HG03521 (cell line): ENCODE data around the gene ADAM22.
"Not testable (repeated sequence)": the region's sequence is repeated elsewhere in the genome, so short reads cannot be mapped to it uniquely, and the experiment has no call there.

ENCODE experiments used
- ATAC-seq: cut with Tn5 transposase; IDR thresholded peaks from one replicate; pipeline ENCODE4 v1.9.1; 2021; ENCODE audit warnings: mild to moderate bottlenecking, moderate library complexity; ENCODE audit not compliant: unreplicated experiment

The ADAM22 gene

DNA sequence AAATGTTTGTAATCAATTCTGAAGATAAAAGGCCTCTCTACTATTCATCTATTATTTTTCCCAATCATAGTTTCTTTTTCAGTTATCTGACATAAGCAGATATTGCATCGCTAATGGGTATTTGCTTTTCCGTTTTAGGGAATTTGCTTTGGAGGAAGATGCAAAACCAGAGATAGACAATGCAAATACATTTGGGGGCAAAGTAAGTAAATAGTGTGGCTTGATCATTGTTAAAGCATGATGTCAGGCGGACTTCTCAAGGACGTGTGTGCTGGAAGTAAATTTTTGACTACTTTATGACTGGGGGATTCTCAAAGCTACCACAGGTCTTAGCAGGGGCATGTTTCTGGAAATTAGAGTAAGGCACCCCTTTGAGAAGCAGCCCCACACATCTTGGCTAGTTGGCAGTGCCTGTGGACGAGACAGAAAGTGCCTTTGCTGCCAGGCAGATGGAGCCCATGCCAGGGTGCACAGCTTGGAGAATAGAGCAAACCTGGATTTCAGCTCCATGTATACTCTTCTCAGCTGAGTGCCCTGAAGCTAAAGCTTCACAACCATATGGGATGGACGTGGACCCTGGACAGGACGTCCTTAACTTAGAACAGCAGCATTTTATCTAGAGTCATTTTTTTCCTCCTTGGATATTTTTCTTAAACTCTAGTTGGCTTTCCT, 217.2 kb downstream of the ADAM22 start:
- ATAC-seq = no peak

DNA sequence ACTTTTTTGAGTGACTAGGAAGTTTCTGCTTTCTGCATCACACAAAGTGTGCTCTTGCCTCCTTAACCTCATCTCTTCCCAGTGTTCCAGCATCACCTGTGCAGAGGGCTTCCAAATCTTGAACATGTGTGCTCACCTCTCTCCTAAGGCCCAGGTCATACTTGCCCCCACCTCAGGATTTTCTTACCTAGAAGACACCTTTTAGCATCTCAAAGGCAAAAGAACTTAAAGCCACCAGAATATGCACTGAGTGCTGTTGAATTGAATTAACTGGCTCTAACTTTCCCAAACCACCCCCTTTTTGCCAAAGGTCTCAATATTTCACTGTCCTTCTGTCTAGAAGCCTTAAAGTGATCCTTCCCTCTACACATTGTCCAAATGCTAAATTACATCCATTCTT, 219.3 kb downstream of the ADAM22 start:
- no peak for ATAC-seq

DNA sequence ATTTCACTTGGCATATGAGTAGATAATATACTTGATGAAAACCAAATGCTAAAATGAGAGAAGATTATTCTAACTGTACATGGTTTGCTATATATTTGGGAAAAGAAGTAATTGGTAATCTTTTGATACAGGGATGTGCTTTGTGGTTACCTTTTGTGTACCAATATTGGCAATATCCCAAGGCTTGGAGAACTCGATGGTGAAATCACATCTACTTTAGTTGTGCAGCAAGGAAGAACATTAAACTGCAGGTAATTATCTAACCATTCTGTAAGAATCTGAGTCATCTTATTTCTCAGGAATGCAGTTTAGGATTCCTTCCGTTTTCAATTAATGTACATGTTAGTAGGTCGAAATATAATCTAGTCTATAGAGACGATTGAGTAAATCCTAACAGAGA, 221.7 kb downstream of the ADAM22 start:
- ATAC-seq = no peak

DNA sequence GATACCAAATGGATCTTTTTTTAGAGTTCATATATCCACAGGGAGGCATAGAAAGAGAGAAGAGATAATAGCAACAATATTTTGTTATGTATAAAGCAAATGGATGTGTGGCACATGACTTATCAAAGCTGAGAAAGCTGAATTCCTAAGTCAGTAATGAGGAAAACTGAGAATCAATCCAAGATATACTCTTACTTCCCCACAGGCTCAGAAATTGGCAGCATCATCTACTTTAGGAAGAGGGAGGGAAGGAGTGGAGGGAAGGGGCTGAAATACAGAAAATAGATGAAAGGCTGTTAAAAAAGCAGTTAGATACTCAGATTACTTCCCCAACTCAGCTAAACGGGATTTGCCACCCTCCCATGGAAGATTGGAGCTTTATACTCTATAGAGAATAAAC, 222.3 kb downstream of the ADAM22 start:
- ATAC-seq = no peak

DNA sequence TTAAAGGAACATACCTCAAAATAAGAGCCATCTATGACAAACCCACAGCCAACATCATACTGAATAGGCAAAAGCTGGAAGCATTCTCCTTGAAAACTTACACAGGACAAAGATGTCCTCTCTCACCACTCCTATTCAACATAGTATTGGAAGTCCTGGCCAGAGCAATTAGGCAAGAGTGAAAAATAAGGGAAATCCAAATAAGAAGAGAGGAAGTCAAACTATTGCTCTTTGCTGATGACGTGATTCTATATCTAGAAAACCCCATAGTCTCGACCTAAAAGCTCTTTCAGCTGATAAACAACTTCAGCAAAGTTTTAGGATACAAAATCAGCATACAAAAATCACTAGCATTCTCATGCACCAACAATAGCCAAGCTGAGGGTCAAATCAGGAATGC, 225.7 kb downstream of the ADAM22 start:
- ATAC-seq = not testable (repeated sequence)

DNA sequence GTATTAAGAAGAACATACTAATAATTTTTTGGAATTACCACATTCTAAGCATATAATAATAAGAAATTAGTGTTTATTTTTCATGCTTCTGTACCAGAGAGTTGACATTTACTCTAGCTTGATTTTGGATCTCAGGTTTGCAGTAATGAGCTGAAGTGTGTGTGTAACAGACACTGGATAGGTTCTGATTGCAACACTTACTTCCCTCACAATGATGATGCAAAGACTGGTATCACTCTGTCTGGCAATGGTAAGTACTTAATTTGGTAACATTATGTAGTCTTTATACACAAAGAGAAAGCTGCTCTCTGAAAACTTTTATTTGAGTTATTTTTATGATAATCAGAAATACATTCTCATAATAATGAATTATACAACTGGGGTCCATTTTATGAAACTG, 231.6 kb downstream of the ADAM22 start:
- ATAC-seq = no peak

DNA sequence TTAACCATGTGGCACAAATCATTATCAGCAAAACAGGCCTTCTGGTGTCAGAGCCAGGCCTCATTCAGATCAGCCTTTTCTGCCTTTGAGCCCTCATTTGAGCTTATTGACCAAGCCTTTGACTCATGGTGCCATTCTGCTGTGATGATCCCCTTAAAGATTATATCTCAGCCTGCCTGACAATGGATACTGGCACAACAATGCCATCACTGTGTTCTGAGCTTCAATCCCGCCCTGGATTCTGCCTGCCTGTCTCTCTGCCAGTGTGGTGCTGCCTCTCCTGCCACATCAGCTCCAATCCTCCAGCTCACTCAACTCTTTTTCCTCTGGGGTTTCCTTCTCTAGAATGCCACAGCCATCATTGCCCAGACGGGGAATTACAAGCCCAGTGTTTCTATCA, 233.2 kb downstream of the ADAM22 start:
- no peak for ATAC-seq

DNA sequence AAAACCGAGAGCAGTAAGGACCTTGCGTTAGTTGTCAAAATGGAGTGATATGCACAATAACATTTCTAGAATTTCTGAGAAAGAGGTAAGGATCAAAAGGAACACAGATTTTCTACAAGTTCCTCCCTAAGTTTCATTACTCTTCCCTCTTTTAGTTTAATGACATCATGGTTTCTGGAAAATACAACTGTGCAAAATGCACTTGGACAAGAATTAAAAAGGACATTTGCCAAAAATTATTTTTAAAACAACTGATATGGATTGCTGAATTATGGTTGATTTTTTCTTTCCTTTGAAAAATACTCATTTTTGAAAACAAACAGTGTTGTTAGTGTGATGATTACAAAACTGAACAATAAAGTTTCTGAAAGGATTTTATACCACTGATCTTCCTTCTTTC, 233.7 kb downstream of the ADAM22 start:
- ATAC-seq = no peak

DNA sequence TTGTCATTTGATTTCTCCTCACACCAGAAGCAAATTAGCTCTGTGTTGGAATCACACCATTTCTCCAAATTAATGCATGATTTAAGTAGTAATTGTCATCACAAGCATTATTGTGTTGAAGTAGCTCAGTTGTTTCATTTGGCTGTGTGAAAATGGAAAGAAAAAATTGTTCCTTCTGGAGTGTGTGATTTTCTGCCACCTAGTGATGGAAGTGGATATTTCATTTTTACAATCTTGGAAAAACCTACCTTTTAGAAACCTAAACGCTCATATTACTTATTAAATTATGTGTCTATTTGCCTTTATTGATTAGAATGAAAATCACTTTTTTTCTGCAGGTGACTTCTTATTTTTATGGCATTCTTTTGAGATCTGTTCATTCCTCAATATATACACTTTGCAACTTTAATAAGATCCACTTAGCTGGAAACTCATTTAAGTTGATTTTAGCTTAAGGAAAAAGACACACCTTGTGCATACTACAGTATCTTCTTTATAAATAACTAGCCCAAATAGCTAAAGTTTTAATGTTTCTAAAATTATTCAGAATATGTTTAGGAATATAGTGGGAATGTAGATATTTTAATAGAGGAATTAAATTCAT, 235.8 kb downstream of the ADAM22 start:
- ATAC-seq = no peak

DNA sequence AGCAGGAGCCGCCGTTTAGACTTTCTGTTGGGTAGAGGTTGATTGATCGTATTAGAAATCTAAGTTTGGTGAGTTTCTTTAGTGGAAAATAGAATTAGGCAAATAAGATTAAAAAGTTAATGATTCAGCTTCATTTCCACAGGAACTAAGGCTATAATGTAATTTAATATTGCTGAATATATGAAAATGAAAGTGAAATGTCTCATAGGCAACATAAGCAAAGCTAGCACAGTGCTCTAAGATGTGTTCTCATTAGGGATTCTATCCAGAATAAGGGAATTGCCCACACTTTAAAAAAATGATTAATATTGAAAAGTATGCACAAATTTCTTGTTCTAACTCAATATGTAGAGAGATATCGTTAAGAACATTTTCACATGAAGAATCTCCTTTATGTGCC, 238.8 kb downstream of the ADAM22 start:
- ATAC-seq = no peak

DNA sequence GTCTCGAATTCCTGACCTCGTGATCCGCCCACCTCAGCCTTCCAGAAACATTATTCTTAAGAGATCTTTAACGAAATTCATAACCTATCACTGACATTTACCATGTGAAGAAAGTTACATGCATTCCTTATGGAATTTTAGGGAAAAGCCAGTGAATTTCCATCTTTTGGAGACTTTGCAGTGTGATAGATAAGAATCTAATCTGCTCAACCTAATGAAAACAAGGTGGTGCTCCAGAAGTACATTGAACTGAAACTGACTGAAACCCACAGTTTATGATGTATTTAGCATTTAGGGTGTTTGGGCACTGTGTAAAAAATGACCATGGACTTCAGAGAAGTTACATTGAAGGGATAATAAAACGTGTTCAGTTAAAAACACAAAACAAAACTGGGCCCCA, 242.1 kb downstream of the ADAM22 start:
- no peak for ATAC-seq

DNA sequence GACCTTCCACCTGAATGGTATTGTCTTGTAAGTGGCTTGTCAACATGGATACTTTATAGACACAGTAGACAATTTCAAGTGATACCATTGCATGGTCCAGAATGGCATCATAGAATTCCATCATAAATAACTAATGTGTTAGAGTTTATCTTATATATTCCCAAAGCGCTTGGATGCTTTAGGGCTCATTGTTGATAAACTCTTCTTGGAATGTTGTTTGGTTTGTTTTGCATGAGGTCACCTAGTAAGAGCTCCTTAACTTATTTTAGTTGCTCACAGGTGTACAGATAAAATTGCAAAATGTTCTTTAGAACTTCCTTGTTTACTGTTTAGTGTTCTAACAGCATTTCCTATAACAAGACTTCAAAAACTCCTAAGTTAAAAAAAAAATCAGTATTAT, 249.0 kb downstream of the ADAM22 start:
- no peak for ATAC-seq

DNA sequence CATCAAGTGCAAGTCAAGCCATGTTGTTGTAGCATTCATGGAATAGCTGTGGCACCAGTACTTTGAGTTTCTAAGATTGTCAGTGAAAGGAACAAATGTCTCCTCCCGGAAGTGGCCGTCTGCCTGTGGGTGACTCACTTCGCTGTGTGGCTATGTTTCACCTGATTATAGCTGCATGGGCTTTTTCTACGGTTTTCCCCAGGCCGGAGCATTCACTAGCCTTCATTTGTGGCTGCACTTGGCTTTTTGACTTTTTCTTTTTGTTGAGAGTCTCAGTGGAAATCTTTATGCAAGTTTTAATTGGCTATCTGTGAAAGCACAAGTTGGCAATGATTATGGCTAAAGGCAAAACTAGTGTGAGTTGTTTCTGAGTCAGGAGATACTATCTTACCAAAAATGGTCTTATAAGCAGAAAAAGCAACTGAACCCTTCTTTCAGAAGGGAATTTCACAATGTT, 250.8 kb downstream of the ADAM22 start:
- no peak for ATAC-seq

DNA sequence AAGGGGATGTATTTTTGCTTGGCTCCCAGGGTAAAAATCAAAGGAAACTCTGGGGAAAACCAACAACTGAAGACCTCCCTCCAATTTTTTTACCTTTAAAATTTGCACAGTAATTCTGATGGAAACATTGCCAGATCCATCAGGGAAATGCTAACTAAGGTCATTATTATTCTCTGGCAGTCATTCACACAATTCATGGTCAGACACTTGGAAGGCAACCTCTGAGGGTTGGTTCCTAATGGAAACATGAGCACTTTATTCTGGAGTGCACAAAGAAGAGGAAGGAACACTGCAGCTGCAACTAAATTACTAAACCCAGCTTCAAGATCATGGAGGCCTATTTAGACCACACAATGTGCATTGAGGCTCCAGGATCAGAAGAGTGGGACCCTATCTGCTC, 251.6 kb downstream of the ADAM22 start:
- ATAC-seq = no peak

DNA sequence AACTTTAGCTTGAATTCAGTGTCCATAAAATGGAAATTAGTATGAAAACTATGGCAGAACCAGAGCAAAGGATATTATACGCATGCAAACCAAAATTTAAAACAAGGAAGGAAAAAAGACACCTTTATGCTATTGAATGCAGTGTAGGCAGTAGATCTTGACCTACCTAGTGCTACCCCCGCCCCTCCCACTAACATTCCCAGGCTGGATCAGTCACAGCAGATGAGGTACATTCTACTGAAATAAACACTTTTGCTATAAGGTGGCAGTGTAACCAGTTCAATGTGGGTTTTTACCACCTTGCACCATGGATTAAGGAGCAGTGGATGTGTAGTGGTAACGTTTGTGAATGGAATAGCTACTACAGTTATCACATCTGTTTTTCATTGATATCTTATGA, 257.9 kb downstream of the ADAM22 start:
- no peak for ATAC-seq

DNA sequence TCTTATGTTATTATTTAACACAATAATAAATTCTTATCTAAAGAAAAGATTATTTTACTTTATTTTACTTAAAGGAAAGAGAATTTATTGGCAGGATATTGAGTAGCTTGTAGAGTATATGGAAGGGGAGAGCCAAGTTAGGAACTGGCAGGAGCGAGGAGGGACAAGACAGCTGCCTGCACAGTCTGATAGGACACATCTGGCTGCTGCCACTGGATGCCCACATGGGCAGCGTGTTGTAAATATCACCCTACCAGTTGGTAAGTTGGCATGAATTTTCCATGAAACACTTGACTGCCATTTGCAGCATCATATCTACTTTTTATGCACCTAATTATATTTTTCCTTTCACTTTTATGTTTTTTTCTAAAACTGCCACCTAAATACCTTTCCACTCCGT, 266.2 kb downstream of the ADAM22 start:
- ATAC-seq = no peak

DNA sequence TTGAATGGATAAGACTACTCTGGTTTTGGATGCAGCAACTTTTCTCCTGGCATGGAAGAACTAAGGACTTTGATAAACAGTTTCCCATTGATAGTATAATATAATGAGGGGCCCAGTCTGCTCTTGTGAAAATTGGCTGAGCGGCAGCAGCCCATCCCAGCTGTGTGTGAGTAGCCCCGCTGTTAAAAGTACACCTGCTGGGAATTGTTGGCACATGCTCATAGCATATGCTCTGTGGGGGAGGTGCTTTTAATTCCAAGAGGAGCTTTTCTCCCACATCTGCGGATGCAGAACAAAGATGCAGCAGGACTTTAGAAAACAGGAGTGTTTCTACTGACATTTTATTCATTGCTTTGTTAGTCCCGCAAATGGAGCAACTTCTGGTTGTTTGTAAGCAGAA, 266.7 kb downstream of the ADAM22 start:
- ATAC-seq = no peak

DNA sequence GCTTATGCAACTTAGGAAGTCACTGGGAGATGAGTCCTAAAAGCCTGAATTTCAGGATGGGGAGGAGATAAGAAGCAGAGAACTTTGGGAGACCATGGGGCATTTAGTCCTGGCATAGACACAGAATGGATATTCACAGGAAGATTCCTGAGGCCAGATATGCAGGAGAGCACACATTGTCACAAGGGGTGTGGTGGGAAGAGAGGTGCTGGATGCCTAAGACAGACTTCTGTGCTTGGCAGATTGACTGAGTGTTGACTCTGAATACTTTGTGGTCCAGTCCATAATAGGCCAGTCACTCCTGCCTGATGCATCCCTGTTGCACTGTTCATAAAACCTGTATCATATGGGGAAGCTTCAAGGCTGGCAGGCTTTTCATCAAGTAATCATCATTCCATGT, 267.3 kb downstream of the ADAM22 start:
- ATAC-seq = no peak

DNA sequence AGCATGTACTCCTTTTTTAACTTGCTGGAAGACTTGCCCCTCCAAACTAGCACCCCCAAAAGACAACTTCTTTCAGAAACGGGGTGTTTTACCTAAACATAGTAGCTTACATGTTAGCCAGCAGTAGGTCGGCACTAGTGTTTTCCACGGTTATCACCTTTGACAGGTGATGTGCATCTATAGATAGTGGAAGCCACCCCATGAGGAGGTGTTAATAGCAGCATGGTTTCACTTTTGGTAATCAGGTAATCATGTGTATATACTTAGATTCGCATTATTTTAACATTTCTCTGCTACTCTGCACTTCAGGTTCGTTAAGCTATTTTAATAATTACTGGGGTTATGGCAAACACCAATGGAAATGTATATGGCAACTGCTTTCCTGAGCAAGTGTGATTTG, 268.2 kb downstream of the ADAM22 start:
- no peak for ATAC-seq

DNA sequence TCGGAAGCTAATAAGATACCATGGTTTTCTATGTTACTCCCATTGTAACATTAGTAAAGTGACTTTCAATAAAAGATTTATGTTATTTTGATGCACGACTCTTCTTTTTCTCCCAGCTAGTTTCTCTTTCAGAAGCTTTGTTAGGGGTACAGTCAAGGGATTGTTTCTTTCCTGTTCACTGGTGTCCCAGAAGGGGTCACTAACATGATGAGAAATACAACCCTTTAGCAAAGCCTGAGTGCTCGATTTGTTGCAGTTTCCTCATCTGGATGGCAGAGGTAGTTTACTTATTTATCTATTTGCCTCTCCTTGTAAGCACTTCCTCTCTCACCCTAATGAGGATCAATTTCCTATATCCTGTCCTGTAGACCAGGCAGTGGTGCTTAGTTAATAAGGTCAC, 268.7 kb downstream of the ADAM22 start:
- no peak for ATAC-seq

DNA sequence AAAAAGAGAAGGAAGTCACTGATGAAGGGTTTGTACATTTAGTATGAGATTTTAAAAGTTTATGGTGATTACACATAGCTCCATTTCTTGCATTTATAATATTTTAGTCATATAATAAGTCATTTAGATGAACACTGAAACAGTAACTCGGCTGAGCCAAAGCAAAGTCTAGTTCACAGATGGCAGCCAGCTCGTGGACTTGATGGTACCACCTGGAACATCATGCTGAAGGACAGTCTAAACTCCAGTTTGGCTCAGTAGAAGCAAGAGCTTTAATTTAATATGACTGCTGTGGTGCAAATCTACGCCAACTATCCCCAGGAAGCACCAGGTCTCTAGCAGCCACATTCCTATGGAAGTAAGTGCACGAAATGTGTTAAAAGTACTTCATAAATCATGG, 269.4 kb downstream of the ADAM22 start:
- ATAC-seq = no peak

DNA sequence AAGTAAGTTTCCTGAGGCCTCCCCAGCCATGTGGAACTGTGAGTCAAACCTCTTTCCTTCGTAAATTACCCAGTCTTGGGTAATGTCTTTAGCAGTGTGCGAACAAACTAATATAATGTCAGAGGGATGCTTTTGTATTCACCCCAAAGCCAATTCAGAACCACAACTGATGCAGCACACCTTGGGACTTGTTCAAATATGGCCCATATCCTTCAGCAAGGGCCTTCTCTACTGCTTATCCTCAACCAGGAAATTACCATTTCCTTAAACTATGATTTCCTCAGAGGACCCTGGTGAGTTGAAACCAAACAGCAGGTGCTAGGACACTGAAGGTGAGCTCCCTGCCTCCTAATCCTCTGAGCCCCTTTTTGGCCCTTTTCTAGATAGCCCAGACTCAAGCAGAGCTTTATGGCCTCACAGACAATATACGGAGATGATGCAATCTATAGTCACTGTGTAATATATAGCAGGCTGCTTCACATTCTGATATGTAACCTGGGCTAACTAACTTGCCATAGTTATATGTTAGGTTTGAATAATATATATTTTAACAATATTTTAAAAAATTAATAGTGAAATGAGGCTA, 270.6 kb downstream of the ADAM22 start:
- no peak for ATAC-seq

DNA sequence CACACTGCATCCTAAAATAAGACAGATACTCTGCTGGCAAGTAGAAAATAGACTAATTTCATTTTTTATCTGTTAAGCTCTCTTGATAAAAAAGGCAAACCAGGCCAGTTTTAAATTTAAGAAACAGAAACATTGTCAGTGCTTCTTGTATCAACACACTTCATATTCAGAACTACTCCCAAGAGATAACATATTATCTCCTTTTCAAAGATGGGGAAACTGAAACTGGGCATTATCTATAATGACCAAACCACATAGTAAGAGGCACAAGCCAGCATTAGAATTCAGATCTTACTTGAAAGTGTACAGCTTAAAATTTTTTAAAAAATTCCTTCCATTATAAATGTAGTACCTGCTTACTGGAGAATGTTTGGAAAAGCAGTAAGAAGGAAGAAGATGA, 271.1 kb downstream of the ADAM22 start:
- no peak for ATAC-seq
